H1 (cell line): Measurements from ENCODE around the gene UNC5B. TPM values are rescaled to one million over a fixed set of nuclear protein-coding genes. Genes with fewer than 3 reads are reported as not detected.

ENCODE experiments used
- CTCF ChIA-PET: fragments of 300-600 bp; sonication (Branson Sonifier 250); formaldehyde crosslinking; loops from one replicate; lab custom pipeline; 2021; ENCODE audit not compliant: partially characterized antibody; lab: Charles Lee
- POLR2A ChIA-PET: fragments of 300-600 bp; sonication (Branson Sonifier 250); formaldehyde crosslinking; loops from one replicate; lab custom pipeline; 2021; ENCODE audit warnings: inconsistent platforms; ENCODE audit not compliant: partially characterized antibody; lab: Charles Lee
- DNase-seq, 2 experiments: peaks; one replicate each; pipeline versions ENCODE4 v3.0.0 to v3.0.0-alpha.2; 2010 to 2022; ENCODE audit warnings: low spot score in 2 of 2, low read depth in 1 of 2, mixed read lengths in 1 of 2
- FAIRE-seq: peaks from 2 replicates; lab custom pipeline; 2011; peaks lifted over from hg19 to GRCh38; lab: Jason Lieb, UNC
- H2AFZ ChIP-seq: 2 replicates; pipeline ENCODE4 v1.8.1; 2012; ENCODE audit warnings: low read length, inconsistent platforms
- H2AK5ac ChIP-seq: 2 replicates; pipeline ENCODE4 v1.6.1; 2013; ENCODE audit warnings: low read depth, low read length
- H2BK120ac ChIP-seq: replicated peaks from 2 replicates; pipeline ENCODE3; 2013; ENCODE audit warnings: low read depth, low read length, inconsistent platforms
- H2BK12ac ChIP-seq: 2 replicates; pipeline ENCODE4 v1.6.1; 2013; ENCODE audit warnings: low read depth, low read length
- H2BK15ac ChIP-seq: 2 replicates; pipeline ENCODE4 v1.6.1; 2013; ENCODE audit warnings: low read length
- H2BK20ac ChIP-seq: 2 replicates; pipeline ENCODE4 v1.6.1; 2013; ENCODE audit warnings: low read length
- H2BK5ac ChIP-seq: 2 replicates; pipeline ENCODE4 v1.6.1; 2013; ENCODE audit warnings: low read depth, low read length
- H3K14ac ChIP-seq: 2 replicates; pipeline ENCODE4 v1.6.1; 2013; ENCODE audit warnings: inconsistent platforms; ENCODE audit not compliant: insufficient read length
- H3K18ac ChIP-seq: 2 replicates; pipeline ENCODE4 v1.6.1; 2013; ENCODE audit warnings: low read length; ENCODE audit errors: extremely low read depth
- H3K23ac ChIP-seq: 2 replicates; pipeline ENCODE4 v1.6.1; 2013; ENCODE audit warnings: inconsistent platforms; ENCODE audit not compliant: insufficient read length
- H3K23me2 ChIP-seq: 2 replicates; pipeline ENCODE4 v1.6.1; 2013; ENCODE audit warnings: low read depth, low read length
- H3K27ac ChIP-seq: 2 replicates; pipeline ENCODE4 v1.6.1; 2011; ENCODE audit warnings: low read depth, low read length, inconsistent platforms
- H3K27me3 ChIP-seq, 4 experiments: replicated peaks in 1 of 4; 1 replicate in 1 of 4; 2 replicates in 3 of 4; pipeline versions ENCODE4 v1.6.1 to v1.8.1; 2011 to 2013; ENCODE audit warnings: low read length in 3 of 4, mild to moderate bottlenecking in 3 of 4, inconsistent platforms in 2 of 4, mixed read lengths in 2 of 4, moderate library complexity in 1 of 4; ENCODE audit not compliant: control insufficient read depth in 3 of 4, insufficient read depth in 3 of 4; ENCODE audit errors: extremely low read depth in 1 of 4
- H3K36me3 ChIP-seq, 4 experiments: 2 replicates each; pipeline versions ENCODE4 v1.6.1 to v1.8.1; 2011 to 2013; ENCODE audit warnings: mild to moderate bottlenecking in 4 of 4, low read length in 3 of 4, moderate library complexity in 2 of 4, control low read depth in 1 of 4, inconsistent platforms in 1 of 4; ENCODE audit not compliant: insufficient read depth in 4 of 4, control insufficient read depth in 2 of 4
- H3K4ac ChIP-seq: replicated peaks from 2 replicates; pipeline ENCODE3; 2013; ENCODE audit warnings: low read length, low read depth, mixed read lengths, inconsistent platforms; ENCODE audit not compliant: insufficient read length
- H3K4me1 ChIP-seq, 4 experiments: replicated peaks in 1 of 4; 1 replicate in 1 of 4; 2 replicates in 3 of 4; pipeline versions ENCODE4 v1.6.1 to v1.8.1; 2011 to 2013; ENCODE audit warnings: low read length in 3 of 4, inconsistent platforms in 2 of 4, mixed read lengths in 1 of 4; ENCODE audit not compliant: insufficient read depth in 4 of 4, control insufficient read depth in 3 of 4
- H3K4me2 ChIP-seq, 2 experiments: 2 replicates each; pipeline versions ENCODE4 v1.6.1 to v1.8.1; 2011 to 2013; ENCODE audit warnings: low read depth in 2 of 2, low read length in 2 of 2, control low read depth in 1 of 2, inconsistent platforms in 1 of 2, mild to moderate bottlenecking in 1 of 2; ENCODE audit not compliant: insufficient read depth in 1 of 2
- H3K4me3 ChIP-seq, 4 experiments: fragments of 200-600, 300-600 bp in 1 of 4; sonication (generic), shearing (Covaris generic), sonication (Bioruptor Twin) in 1 of 4; 2 replicates each; pipeline versions ENCODE4 v1.5.1 to v1.8.1; 2011 to 2016; ENCODE audit warnings: low read length in 4 of 4, low read depth in 3 of 4, control low read depth in 2 of 4, inconsistent platforms in 2 of 4, mild to moderate bottlenecking in 2 of 4, mixed read lengths in 1 of 4, moderate library complexity in 1 of 4; ENCODE audit not compliant: insufficient read depth in 2 of 4; ENCODE audit errors: extremely low read depth in 1 of 4
- H3K56ac ChIP-seq: replicated peaks from 2 replicates; pipeline ENCODE3; 2013; ENCODE audit warnings: low read depth, mild to moderate bottlenecking, mixed read lengths, low read length, inconsistent platforms; ENCODE audit not compliant: insufficient read length
- H3K79me1 ChIP-seq: 2 replicates; pipeline ENCODE4 v1.6.1; 2013; ENCODE audit warnings: low read depth, low read length, control low read depth
- H3K79me2 ChIP-seq, 2 experiments: 2 replicates each; pipeline versions ENCODE4 v1.6.1 to v1.8.1; 2012 to 2013; ENCODE audit warnings: low read length in 2 of 2, mild to moderate bottlenecking in 2 of 2, inconsistent platforms in 1 of 2; ENCODE audit not compliant: insufficient read depth in 2 of 2, control insufficient read depth in 1 of 2
- H3K9ac ChIP-seq, 4 experiments: replicated peaks in 1 of 4; 1 replicate in 1 of 4; 2 replicates in 3 of 4; pipeline versions ENCODE4 v1.6.1 to v1.8.1; 2011 to 2013; ENCODE audit warnings: low read depth in 3 of 4, low read length in 3 of 4, control low read depth in 2 of 4, mild to moderate bottlenecking in 2 of 4, moderate library complexity in 2 of 4, inconsistent platforms in 1 of 4; ENCODE audit errors: extremely low read depth in 1 of 4
- H3K9me3 ChIP-seq, 2 experiments: 2 replicates each; pipeline versions ENCODE4 v1.6.1 to v1.8.1; 2012 to 2013; ENCODE audit warnings: mild to moderate bottlenecking in 2 of 2, moderate library complexity in 2 of 2, control low read depth in 1 of 2, inconsistent platforms in 1 of 2, low read depth in 1 of 2, low read length in 1 of 2, mixed read lengths in 1 of 2; ENCODE audit not compliant: insufficient read depth in 2 of 2
- H4K20me1 ChIP-seq, 2 experiments: replicated peaks in 1 of 2; 2 replicates each; pipeline versions ENCODE3 to v1.8.1; 2011 to 2013; ENCODE audit warnings: inconsistent platforms in 2 of 2, low read length in 2 of 2, mild to moderate bottlenecking in 1 of 2; ENCODE audit not compliant: insufficient read depth in 2 of 2, control insufficient read depth in 1 of 2
- H4K5ac ChIP-seq: 2 replicates; pipeline ENCODE4 v1.6.1; 2013; ENCODE audit warnings: low read length, low read depth, mixed read lengths, inconsistent platforms; ENCODE audit not compliant: insufficient read length
- H4K8ac ChIP-seq: 2 replicates; pipeline ENCODE4 v1.8.0; 2013; ENCODE audit warnings: mild to moderate bottlenecking, moderate library complexity, low read length, inconsistent platforms; ENCODE audit not compliant: insufficient read depth; ENCODE audit errors: extremely low read depth
- H4K91ac ChIP-seq: replicated peaks from 2 replicates; pipeline ENCODE3; 2013; ENCODE audit warnings: low read length, mixed read lengths, inconsistent platforms; ENCODE audit not compliant: insufficient read length
- BCL11A ChIP-seq, 2 experiments: IDR thresholded peaks; one replicate each; pipeline ENCODE4 v1.6.1; 2011; ENCODE audit warnings: low read depth in 2 of 2, low read length in 2 of 2, mild to moderate bottlenecking in 2 of 2
- BRCA1 ChIP-seq: IDR thresholded peaks from 2 replicates; pipeline ENCODE4 v1.6.1; 2012; ENCODE audit warnings: low read depth, low read length, improper control_type of control experiment
- CBX5 ChIP-seq: fragments of 300-800, 300-1000 bp; sonication (generic); IDR thresholded peaks from 2 replicates; pipeline ENCODE4 v1.7.1; 2016; ENCODE audit warnings: antibody characterized with exemption, low read length, low read depth
- CEBPB ChIP-seq: IDR thresholded peaks from 2 replicates; pipeline ENCODE4 v1.6.1; 2012; ENCODE audit warnings: low read depth, low read length
- CHD2 ChIP-seq: IDR thresholded peaks from 2 replicates; pipeline ENCODE4 v1.6.1; 2012; ENCODE audit warnings: low read length, improper control_type of control experiment
- EGR1 ChIP-seq: IDR thresholded peaks from 2 replicates; pipeline ENCODE4 v1.6.1; 2011; ENCODE audit warnings: low read depth, low read length, borderline replicate concordance
- KDM4A ChIP-seq: IDR thresholded peaks from one replicate; pipeline ENCODE4 v1.7.1; 2012; ENCODE audit warnings: low read depth, mild to moderate bottlenecking, moderate library complexity, low read length, inconsistent platforms; ENCODE audit not compliant: severe bottlenecking
- NANOG ChIP-seq: IDR thresholded peaks from 2 replicates; pipeline ENCODE4 v1.6.1; 2011; ENCODE audit warnings: low read length, low read depth, mild to moderate bottlenecking, inconsistent platforms; ENCODE audit not compliant: insufficient read depth, poor library complexity, severe bottlenecking
- PHF8 ChIP-seq: fragments of 200-600 bp; sonication (generic); conservative IDR thresholded peaks from 2 replicates; pipeline ENCODE4 v1.7.1; 2012; ENCODE audit warnings: low read depth, mild to moderate bottlenecking, inconsistent platforms, low read length, moderate library complexity
- POLR2A ChIP-seq, 2 experiments: IDR thresholded peaks; 1 replicate in 1 of 2; 2 replicates in 1 of 2; pipeline ENCODE4 v1.6.1; 2011; ENCODE audit warnings: low read depth in 2 of 2, low read length in 2 of 2, mild to moderate bottlenecking in 2 of 2; ENCODE audit errors: control extremely low read depth in 1 of 2
- TEAD4 ChIP-seq: IDR thresholded peaks from 2 replicates; pipeline ENCODE4 v1.6.1; 2012; ENCODE audit warnings: low read depth, low read length, inconsistent platforms, mixed read lengths
- YY1 ChIP-seq: IDR thresholded peaks from 2 replicates; pipeline ENCODE4 v1.6.1; 2011; ENCODE audit warnings: low read depth, mild to moderate bottlenecking, low read length
- WGBS, 2 experiments: shearing (Covaris generic) in 1 of 2; methylation state at CpG; one replicate each; pipeline versions ENCODE4 v1.1.6 to v1.1.7; 2013 to 2015; ENCODE audit warnings: low lambda C conversion rate in 2 of 2, mixed read lengths in 2 of 2, inconsistent platforms in 1 of 2, low coverage in 1 of 2, missing lambda C conversion rate in 1 of 2; ENCODE audit not compliant: insufficient replicate concordance in 2 of 2, insufficient coverage in 1 of 2, insufficient read length in 1 of 2; ENCODE audit errors: extremely low coverage in 1 of 2, missing lambda C conversion rate in 1 of 2; 5-methylcytosine and 5-hydroxymethylcytosine counted together
- polyA plus RNA-seq, 7 experiments: library from polyadenylated mRNA; depleted of rRNA in 3 of 7; stranded (reverse) in 5 of 7; unstranded in 2 of 7; fragments of >200 nt in 5 of 7; fragments of 200-250 nt in 2 of 7; gene quantifications; 1 replicate in 5 of 7; 2 replicates in 1 of 7; 4 replicates in 1 of 7; pipeline versions ENCODE4 v1.2.1 to v1.2.3, GENCODE V29; 2011 to 2013; ENCODE audit warnings: missing spikeins in 2 of 7, mixed read lengths in 2 of 7
- total RNA-seq: library from RNA; stranded (reverse); fragmentation: NEBNext Ultra II Directional; extraction: Animal tissue kit (Norgen Biotek cat#: 25700); gene quantifications from 2 replicates; pipeline ENCODE4 v1.2.1, GENCODE V29; 2021
- TF ChIP-seq, protein P1 (sequence below): IDR thresholded peaks from 2 replicates; pipeline ENCODE4 v1.6.1; 2012; ENCODE audit warnings: inconsistent platforms

The UNC5B gene
- total and polyA plus RNA-seq, 2 of the 8 experiments (the other 6 are each of a cell fraction or from before 2014, with no cell fraction given), result 27.9 to 31.8 TPM

DNA sequence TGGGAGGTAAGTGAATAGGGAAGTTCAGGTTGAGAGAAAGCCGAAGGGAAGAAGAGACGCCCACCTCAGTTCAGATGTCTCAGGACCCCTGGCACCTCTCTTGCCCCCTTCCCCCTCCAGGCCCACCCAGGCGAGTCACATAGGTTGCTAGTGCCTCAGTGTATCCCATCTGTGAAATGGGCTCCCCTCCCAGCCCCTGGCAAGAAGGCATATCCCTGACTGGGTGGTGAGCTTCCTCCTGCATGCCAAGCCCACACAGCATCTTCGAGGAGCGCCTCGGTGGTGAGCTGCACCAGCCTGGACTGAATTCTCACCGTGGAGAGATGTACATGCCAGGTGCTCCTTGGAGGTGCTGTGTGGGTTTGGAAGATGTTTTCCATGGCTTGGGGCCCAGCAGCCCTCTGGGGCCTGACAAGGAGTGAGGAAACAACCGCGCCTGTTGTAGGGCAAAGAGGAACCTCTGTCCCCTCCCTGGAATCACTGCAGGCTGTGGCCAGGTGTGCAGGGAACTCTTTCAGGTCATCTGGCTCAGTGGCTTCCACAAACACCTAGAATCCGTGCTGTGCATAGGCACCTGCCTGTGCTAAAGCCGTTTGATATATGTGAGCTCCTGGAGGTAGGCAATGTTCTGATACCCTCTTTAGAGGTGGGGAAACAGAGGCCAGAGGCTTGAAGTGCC lies 45.1 kb downstream of the UNC5B start:
- peaks cover 17 to 49% (median 38%) of the 10 kb centered on the region in 4 experiments for H3K4me1 ChIP-seq
- H2BK5ac ChIP-seq, result no peak overlapping the region
- peaks cover 6% of the 10 kb centered on the region; the same call in 1 of the 2 replicates for H3K79me1 ChIP-seq
- no peak overlapping the region for H3K4me2 ChIP-seq
- H3K4ac ChIP-seq, result no peak overlapping the region
- no peak overlapping the region; the same call in 1 of the 2 replicates for H4K8ac ChIP-seq
- no peak overlapping the region for H2BK15ac ChIP-seq
- no peak overlapping the region for H3K14ac ChIP-seq
- no peaks in the 10 kb centered on the region for H3K23me2 ChIP-seq
- H3K18ac ChIP-seq, result no peak overlapping the region
- peaks cover 0 to 8% of the 10 kb centered on the region in 2 experiments for H4K20me1 ChIP-seq
- no peak overlapping the region for H4K5ac ChIP-seq
- no peak overlapping the region for H3K27ac ChIP-seq
- FAIRE-seq (no peak), DNase-seq (no peak)
- peaks cover 0 to 2% (median 0%) of the 10 kb centered on the region in 4 experiments; a peak in 1 of 7 replicates for H3K27me3 ChIP-seq
- H2BK120ac ChIP-seq, result no peak overlapping the region
- CTCF ChIA-PET, result interaction anchor here (0.6 to 5.8 kb wide), 14 partner anchors 9 to 633 kb away, joined by 3 to 37 read pairs (median 4); no protein-coding TSS in a partner anchor
- H3K9me3 ChIP-seq, result no peaks in the 10 kb centered on the region
- POLR2A ChIA-PET, result interaction anchor here (1.8 kb wide), 1 partner anchor 40 kb away, joined by 5 read pairs; no protein-coding TSS in a partner anchor
- no peak overlapping the region for H3K56ac ChIP-seq
- H2AFZ ChIP-seq, result no peak overlapping the region
- H2BK20ac ChIP-seq, result no peak overlapping the region
- H3K4me3 ChIP-seq, result no peak overlapping the region
- no peak overlapping the region for H2AK5ac ChIP-seq
- no peak overlapping the region for H2BK12ac ChIP-seq
- H3K36me3 ChIP-seq, result no peaks in the 10 kb centered on the region
- WGBS, 2 experiments, result 91% methylated on average over 9 of the region's 11 CpGs; no CpG with 5 or more reads in 1 of the 2 experiments
- peaks cover 0 to 3% of the 10 kb centered on the region in 2 experiments; a peak in 1 of 4 replicates for H3K79me2 ChIP-seq
- H3K23ac ChIP-seq, result no peak overlapping the region
- H4K91ac ChIP-seq, result no peak overlapping the region
- H3K9ac ChIP-seq, result no peak overlapping the region
- TF ChIP-seq EGR1 (no peak), CHD2 (no peak), KDM4A (no peak), CEBPB (no peak), CBX5 (no peak), BCL11A (IDR thresholded peaks at IDR 0.05; ENCODE audit: low read depth in 2 of 2, low read length in 2 of 2) (no peak), PHF8 (no peak), NANOG (no peak), BRCA1 (no peak), TEAD4 (no peak), POLR2A (IDR thresholded peaks at IDR 0.05; ENCODE audit: control extremely low read depth in 1 of 2, low read depth in 2 of 2, low read length in 2 of 2) (no peak), YY1 (no peak)
- TF ChIP-seq, protein P1, sequence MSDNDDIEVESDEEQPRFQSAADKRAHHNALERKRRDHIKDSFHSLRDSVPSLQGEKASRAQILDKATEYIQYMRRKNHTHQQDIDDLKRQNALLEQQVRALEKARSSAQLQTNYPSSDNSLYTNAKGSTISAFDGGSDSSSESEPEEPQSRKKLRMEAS, result no peak
